Activated CD8-positive, alpha-beta memory T cell treated with anti-CD3 and anti-CD28 coated beads for 24 hours (primary cell): ENCODE results near the gene DKC1.

Experiments used
- DNase-seq: peaks from one replicate; pipeline ENCODE4 v3.0.0-alpha.2; 2020

Gene DKC1

DNA sequence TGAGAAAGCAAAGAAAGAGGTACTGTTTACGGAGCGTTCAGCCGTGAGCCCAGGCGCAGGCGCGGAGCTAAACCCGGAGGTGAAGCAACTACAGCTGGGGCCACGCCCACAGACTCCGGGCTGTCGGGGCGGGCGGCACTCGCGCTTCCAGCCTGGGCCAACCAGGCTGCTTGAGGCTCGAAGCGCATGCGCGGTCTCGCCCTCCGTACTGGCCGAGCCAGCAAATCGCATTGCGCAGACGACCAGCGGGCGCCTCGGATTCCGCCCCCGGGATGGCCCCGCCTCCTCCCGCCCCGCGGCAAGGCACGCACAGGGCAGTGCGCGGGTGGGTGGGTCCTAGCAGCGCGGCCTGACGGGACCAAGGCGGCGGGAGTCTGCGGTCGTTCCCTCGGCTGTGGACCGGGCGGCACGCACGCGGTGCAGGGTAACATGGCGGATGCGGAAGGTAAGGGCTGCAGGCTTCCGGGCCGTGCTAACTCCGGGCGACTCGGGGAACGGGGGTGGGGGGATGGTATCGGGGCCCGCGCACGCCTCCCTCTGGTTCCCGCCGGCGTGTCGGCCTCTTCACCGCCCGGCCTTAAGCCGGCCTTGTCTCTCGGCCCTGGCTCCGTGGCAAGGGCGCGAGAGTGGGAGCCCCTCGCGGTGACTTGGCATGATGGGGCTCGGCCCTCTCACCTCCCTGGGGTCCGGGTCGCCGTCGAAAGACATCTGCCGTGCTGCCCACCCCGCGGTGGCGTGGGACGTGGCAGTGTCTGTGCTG lies at the start of gene DKC1:
Gene DKC1 (plus strand): TSS at position 328 of the 760 bp plus-strand sequence. CDS start 102 bp downstream, at position 430.
- peak; percentile 95 for DNase-seq

DNA sequence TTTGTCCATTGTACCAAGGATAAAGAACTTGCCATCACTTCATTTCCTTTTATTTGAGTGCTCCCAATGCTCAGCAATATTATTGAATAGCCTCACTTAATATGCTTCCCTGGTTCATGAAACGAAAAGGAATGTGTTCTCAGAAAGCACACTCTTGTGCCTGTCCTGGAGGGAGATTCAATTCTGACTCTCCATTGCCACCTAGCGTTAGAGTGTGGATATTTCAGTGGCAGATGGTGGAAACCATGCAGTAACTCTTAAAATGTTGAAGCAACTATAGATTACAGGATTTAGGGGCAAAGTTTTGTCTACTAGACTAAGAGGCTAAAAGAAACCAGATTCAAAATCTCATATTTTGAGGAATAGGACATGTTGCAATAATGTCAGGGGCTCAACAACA lies 47.7 kb upstream of the DKC1 start:
- no peak for DNase-seq

DNA sequence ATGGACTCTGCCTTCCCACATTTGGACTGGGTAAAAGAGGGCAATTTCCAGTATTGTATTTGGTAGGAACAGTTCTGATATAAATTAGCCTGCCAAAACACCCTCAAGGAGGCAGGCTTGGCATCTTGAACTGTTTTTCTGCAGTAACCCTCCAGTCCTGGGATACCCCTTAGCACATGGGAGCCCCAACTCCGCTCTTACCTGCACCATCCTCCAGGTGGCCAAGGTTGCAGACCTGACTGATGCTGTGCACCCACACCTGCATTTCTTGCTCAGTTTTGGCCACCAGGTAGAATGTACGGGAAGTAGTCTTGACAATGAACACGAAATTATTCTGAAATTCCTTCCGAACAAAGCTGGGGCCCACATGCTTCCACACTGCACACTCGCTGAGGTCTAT lies 46.8 kb upstream of the DKC1 start:
- no peak for DNase-seq

GRCh38 chrX:154717824-154718223 lies 44.8 kb upstream of the DKC1 start:
- DNase-seq: no peak

- DNase-seq: no peak
Measured at GRCh38 chrX:154718616-154719015, 44.0 kb upstream of the DKC1 start.

DNA sequence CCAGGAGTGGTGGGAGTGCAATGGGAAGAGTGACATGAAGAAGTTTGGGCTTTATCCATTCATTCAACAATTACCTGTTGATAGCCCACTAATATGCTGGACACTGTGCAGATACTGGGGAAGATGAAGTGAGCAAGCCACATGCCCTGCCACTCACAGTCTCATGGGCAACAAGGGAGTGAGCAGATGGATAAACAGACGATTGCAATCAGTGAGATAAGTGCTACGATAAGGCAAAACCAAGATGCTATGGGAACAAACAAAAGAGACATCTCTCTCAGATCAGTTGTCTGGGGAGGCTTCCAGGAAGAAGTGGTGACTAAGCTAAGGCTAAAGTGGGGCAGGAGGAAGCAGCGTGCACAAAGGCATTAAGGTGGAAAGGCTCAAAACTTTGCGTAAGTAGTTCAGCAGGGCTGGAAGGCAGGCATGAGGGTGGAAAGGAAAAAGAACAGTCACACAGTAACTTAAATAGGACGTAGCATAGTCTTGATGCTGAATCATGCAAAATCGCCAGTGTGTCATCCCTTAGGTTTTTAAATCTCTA lies 43.5 kb upstream of the DKC1 start:
- no peak for DNase-seq

GRCh38 chrX:154720067-154720466 lies 42.6 kb upstream of the DKC1 start:
- DNase-seq: no peak

GRCh38 chrX:154721155-154721554 lies 41.5 kb upstream of the DKC1 start:
- no peak for DNase-seq

DNA sequence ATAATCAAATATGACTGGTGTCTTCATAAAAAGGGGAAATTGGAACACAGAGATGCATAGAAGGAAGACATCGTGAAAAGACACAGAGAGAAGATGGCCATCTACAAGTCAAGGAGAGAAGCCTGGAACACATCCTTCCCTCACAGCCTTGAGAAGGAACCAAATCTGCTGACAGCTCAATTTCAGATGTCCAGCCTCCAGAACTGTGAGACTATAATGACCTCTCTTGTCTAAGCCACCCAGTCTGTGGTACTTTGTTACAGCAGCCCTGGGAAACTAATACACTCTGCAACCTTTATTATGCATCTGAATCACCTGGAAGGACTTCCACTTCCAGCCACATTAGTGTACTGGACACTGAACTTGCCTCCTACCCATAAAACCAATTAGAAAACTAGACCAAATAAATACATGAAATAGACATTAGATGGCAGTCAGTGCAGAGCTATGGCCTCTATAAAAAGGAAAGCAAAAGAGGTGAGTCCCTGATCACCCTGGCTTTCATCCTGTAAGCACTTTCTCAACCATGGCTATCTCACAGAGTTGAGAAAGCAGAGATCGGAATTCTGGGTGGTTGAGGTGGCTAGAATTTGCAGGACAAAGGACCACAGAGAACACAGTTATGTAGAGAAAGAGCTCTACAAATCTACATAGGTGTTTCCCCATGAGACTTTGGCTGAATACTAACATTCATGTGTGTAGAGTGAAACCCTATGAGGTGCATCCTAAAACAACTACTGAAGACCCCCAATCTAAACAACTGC lies 37.5 kb upstream of the DKC1 start:
- no peak for DNase-seq

GRCh38 chrX:154727418-154727817 lies 35.2 kb upstream of the DKC1 start:
- no peak for DNase-seq

DNA sequence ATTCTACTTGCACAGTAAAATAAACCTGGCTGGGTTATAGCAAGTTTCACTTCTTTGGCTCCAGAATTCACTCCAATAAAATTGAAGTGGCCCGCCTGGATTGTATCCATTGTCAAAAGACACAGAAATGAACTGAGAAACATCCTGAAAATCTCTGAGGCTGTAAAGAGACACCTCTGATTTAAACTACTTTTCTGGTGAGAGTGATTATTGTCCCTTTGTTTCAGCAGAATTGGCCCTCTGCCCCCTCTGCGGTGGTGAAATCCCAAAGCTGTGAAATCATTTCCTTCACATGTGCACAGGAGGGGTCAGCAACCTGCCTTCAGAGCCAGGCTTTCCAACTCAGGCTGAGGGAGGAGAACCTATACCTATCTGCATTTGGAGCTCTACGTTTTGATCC lies 34.8 kb upstream of the DKC1 start:
- no peak for DNase-seq

DNA sequence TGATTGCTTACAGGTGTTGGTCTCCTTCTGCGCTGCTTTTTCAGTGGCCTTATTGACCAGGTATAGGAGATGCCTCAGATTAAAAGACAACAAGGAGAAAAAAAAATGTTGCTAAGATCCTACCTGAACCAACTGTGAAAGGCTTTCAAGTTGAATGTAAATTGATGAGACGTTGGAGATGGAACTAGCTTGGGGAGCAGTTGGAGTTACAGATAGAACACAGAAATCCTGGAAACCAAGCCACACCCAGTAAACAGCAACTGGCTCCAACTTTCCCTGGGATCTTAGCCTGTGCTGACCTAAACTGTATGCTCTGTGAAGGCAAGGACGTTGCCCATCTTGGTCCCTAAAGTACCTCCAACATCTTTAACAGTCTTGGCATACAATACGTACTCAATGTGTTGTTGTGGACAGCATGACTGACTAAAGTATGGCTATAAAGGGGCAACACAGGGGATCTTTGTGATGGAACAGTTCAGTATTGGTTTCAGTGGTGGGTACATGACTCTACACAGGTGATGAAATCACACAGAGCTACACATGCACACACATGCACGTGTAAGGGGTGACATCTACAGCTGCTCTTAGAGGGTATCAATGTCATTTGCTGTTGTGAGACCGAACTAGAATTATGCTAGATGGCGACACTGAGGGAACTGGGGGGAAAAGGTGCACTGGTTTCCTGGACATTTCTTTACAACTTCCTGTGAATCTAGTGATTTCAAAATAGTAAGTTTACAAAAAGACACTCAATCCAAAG lies 34.1 kb upstream of the DKC1 start:
- DNase-seq: no peak

- DNase-seq: no peak
Measured at GRCh38 chrX:154729439-154729838, 33.2 kb upstream of the DKC1 start.

- DNase-seq: no peak
Measured at GRCh38 chrX:154730253-154730891, 32.3 kb upstream of the DKC1 start.

- no peak for DNase-seq
Measured at GRCh38 chrX:154731184-154731583, 31.5 kb upstream of the DKC1 start.

- no peak for DNase-seq
Measured at GRCh38 chrX:154731881-154732280, 30.8 kb upstream of the DKC1 start.

DNA sequence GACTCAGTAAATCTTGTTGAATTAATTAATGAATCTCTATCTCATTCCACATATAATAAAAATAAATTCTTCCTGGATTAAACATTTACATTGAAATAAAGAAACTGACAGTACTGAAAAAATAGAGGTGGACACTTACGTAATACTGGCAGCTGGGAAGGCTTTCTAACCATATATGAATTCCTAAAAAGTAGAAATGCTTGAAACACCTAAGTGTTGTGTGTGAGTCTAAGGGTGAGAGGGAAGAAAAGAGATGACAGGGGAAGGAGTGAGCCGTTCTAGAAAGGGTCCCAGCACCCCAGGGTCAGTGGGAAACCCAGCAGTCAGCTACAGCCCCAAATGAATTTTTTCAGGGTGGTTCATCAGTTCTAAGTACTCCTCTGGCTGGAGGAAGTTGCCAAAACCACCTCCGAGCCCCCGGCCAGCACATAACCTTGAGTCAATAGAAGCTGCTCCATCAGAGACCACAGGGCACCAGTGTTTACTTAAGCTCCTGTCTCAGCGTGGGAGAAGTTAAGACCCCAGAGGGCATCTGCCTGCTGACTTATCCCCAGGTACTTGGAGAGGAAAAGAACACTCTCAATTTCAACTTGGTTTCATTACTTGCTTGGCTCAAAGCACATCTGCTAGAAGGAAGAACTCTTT lies 30.1 kb upstream of the DKC1 start:
- no peak for DNase-seq

DNA sequence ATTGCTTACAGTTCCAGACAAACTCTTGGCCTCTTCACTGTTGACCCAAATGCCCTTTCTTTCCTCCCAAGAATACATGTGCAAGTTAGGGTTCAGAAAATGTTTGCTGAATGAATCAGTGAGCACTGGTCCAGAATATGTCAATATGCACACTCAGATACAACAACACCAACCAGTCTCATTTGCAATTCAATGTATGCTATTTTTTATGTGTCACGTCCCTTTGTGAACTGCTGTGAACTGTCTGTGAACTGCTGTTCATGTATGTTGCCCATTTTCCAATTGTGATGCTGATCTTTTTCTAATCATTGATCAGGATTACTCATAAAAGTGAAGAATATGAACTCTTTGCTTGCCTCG lies 29.6 kb upstream of the DKC1 start:
- DNase-seq: no peak

DNA sequence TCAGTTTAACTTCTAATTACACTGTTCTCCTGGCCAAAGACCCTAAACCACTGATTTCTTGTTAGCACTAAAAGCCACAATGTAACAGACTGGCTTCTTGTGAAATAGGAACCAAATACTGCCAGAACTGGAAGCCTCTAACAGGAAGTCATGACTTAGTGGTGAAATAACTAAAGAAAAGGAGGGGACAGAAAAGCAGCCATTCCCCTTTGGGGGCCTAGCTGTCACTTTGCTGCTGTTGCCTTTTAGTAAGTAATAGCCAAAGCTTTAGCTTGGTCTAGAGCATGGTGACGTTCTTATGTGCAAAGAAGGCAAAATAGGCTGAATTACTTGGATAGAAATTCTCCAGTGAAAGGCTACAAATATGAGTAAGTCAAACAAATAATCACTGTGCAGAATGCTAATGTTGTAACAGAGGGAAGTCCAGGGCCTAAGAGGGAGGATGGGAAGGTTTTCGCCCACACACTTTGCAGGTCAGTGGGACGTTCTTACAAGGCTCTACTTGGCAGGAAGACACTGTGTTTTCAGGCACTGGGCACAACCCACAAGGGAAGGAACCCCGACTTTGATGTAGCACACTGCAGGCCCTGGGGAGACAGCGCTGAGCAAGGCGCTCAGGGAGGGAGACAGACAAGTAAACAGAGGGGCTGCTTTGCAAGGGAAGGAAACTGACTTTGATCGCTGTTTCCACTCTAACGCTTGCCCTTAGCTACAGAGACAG lies 28.4 kb upstream of the DKC1 start:
- DNase-seq: no peak

GRCh38 chrX:154735695-154736393 lies 26.8 kb upstream of the DKC1 start:
- DNase-seq: no peak

- no peak for DNase-seq
Measured at GRCh38 chrX:154737136-154737535, 25.5 kb upstream of the DKC1 start.
